Upper lobe of left lung (tissue), 4 donors: Measurements from ENCODE around the gene STK17B.

Source experiments
- POLR2A ChIP-seq, 4 donors: fragments of 450-650 bp; IDR thresholded peaks; one replicate each; pipeline ENCODE4 v1.5.1; 2016 to 2017; ENCODE audit warnings: antibody characterized with exemption in 4 of 4, mild to moderate bottlenecking in 2 of 4
- TF ChIP-seq, protein P1 (sequence below), 6 experiments: fragments of 450-650 bp in 4 of 6; fragments of 200-600 bp in 2 of 6; sonication (generic) in 2 of 6; IDR thresholded peaks; one replicate each; pipeline ENCODE4 v1.5.1; 2016 to 2019; ENCODE audit warnings: antibody characterized with exemption in 6 of 6

DNA sequence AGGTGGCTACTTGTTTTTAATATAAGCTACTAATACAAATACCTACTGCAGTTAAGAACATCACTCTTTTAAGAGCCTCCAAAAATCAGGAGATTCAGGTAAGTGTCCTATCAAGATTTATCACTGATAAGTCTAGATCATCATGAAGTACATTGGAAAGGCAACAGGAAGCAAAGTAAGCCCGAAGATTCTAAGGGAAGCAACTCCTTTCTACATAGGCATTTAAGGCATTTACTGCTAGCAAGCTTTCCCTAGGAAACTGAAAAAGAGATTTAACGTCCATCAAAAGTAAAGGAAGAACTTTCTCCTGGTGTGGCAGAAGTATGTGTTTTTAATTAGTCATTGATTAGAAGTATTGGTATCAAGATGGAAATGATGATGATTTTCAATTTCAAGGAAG lies 3.7 kb downstream of the STK17B start:
- TF ChIP-seq, protein P1, sequence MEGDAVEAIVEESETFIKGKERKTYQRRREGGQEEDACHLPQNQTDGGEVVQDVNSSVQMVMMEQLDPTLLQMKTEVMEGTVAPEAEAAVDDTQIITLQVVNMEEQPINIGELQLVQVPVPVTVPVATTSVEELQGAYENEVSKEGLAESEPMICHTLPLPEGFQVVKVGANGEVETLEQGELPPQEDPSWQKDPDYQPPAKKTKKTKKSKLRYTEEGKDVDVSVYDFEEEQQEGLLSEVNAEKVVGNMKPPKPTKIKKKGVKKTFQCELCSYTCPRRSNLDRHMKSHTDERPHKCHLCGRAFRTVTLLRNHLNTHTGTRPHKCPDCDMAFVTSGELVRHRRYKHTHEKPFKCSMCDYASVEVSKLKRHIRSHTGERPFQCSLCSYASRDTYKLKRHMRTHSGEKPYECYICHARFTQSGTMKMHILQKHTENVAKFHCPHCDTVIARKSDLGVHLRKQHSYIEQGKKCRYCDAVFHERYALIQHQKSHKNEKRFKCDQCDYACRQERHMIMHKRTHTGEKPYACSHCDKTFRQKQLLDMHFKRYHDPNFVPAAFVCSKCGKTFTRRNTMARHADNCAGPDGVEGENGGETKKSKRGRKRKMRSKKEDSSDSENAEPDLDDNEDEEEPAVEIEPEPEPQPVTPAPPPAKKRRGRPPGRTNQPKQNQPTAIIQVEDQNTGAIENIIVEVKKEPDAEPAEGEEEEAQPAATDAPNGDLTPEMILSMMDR (IDR thresholded peaks at IDR 0.05): no peak
- TF ChIP-seq POLR2A (IDR thresholded peaks at IDR 0.05): no peak
